Measurements from ENCODE around the gene SMYD3. TPM values are rescaled to one million over a fixed set of nuclear protein-coding genes. Genes with fewer than 3 reads are reported as not detected.
A peak's percentile ranks its signal among the peaks of the same experiment; 100 is the strongest.

Gene SMYD3
- polyA plus RNA-seq (2013, experiment 1 of 2) = 27.5 TPM
- 32.5 TPM for polyA plus RNA-seq (2013, experiment 2 of 2)

DNA sequence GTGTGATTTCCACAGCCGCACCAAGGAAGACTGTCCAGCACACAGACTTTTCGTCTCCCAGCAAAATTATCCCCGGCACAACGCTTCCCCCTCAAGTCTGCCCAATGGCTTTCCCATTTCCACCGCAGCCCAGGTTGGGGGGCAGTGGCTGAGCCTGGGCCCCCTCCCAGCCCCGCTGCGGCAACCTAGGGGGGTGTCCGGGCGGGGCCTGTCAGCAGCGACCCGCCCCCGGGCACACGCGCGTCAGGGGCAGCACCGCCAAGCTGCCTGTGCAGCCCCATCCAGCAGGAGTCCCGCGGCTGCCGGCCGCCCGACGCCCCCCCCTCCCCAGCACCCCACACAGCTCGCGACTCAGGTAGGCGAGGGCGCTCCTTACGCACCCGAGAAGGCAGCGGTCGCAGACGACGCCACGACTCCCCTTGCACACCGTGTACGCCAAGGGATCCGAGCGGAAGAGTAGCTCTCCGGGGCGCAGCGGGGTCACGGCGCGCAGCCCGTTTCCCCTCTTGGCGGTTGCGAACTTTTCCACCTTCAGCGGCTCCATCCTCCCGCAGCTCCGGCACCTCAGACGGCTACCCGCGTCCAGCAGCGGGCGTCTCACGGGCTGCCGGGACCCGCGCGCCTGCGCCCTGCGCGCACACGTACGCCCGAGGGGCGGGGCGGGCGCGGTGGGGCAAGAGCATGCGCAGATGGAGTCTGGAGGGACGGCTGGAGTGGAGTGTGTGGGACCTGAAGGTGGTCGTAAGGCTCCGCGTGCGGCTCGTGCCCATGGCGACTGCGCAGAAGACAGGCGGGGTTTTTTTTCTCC is at the start of gene SMYD3:
Gene SMYD3, minus strand, starts transcription at position 606 of the 808 bp plus-strand sequence.
- no peak within 1 kb of the TSS for H3K27ac ChIP-seq (ENCODE audit: low read length, poor library complexity, severe bottlenecking)
- peak within 1 kb of the TSS; percentile 80 for H3K9ac ChIP-seq (ENCODE audit: low read length)
- peak within 1 kb of the TSS; percentile 10 to 95 for H3K4ac ChIP-seq (ENCODE audit: low read depth in 1 of 2, low read length in 2 of 2)
- H2BK5ac ChIP-seq (ENCODE audit: low read depth, low read length, poor library complexity, severe bottlenecking) = no peak within 1 kb of the TSS
- no peak within 1 kb of the TSS for H2BK15ac ChIP-seq (ENCODE audit: low read depth, poor library complexity, severe bottlenecking)
- H4K8ac ChIP-seq (ENCODE audit: low read length) = peak within 1 kb of the TSS; percentile 66
- H3K27me3 ChIP-seq (ENCODE audit: control insufficient read depth in 1 of 2, insufficient read depth in 1 of 2, low read length in 2 of 2) = no peaks in the 10 kb centered on the region
- H2AK5ac ChIP-seq (ENCODE audit: low read length, severe bottlenecking) = no peak within 1 kb of the TSS
- no peaks in the 10 kb centered on the region for H3K9me3 ChIP-seq (ENCODE audit: control insufficient read depth, low read length)
- H2AFZ ChIP-seq (ENCODE audit: low read depth, low read length) = peak within 1 kb of the TSS; percentile 95
- no peaks in the 10 kb centered on the region for H3K36me3 ChIP-seq (ENCODE audit: control insufficient read depth in 1 of 2, insufficient read depth in 2 of 2, low read depth in 1 of 2, low read length in 2 of 2)
- no peak within 1 kb of the TSS for H4K91ac ChIP-seq (ENCODE audit: low read length)
- H3K14ac ChIP-seq (ENCODE audit: low read length in 2 of 2) = peak within 1 kb of the TSS in 1 of 2 experiments; percentile 100
- peak within 1 kb of the TSS; percentile 92 for H3K4me2 ChIP-seq (ENCODE audit: low read length, poor library complexity, severe bottlenecking)
- H3K4me1 ChIP-seq (ENCODE audit: control insufficient read depth, insufficient read depth, low read depth, low read length) = peaks cover 9% of the 10 kb centered on the region
- WGBS = 1% methylated on average over 44 of the region's 79 CpGs
- H2BK12ac ChIP-seq (ENCODE audit: low read length in 2 of 2) = peak within 1 kb of the TSS in 1 of 2 experiments; percentile 57
- H3K18ac ChIP-seq (ENCODE audit: low read depth in 1 of 2, low read length in 2 of 2) = peak within 1 kb of the TSS; percentile 10 to 99
- H3K79me1 ChIP-seq (replicated peaks; ENCODE audit: low read length, poor library complexity, severe bottlenecking) = peaks cover 21% of the 10 kb centered on the region
- H3K4me3 ChIP-seq (ENCODE audit: insufficient read depth in 1 of 2, low read depth in 1 of 2, low read length in 2 of 2) = peak within 1 kb of the TSS; percentile 91 to 96
- peak within 1 kb of the TSS; percentile 54 for H2BK120ac ChIP-seq (ENCODE audit: low read depth, low read length)
- peak; percentile 77 for DNase-seq
- H3K23ac ChIP-seq (ENCODE audit: low read length in 2 of 2) = peak within 1 kb of the TSS in 1 of 2 experiments; percentile 99

DNA sequence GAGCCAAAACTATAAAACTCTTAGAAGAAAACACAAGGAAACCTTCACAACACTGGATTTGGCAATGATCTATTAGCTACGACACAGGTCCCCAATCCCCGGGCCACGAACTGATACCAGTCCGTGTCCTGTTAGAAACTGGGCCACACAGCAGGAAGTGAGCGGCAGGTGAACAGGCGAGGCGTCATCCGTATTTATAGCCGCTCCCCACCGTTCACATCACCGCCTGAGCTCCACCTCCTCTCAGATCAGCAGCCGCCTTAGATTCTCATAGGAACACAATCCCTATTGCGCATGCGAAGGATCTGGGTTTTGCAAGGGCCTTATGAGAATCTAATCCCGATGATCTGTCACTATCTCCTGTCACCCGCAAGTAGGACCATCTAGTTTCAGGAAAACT is 47.1 kb upstream of the SMYD3 start:
- Histone ChIP-seq H3K36me3 (ENCODE audit: control insufficient read depth in 1 of 2, insufficient read depth in 2 of 2, low read depth in 1 of 2, low read length in 2 of 2) (peaks cover 46 to 86% of the 10 kb centered on the region in 2 experiments), H3K23ac (ENCODE audit: low read length in 2 of 2) (no peak overlapping the region), H3K4me1 (ENCODE audit: control insufficient read depth, insufficient read depth, low read depth, low read length) (no peaks in the 10 kb centered on the region), H3K4ac (ENCODE audit: low read depth in 1 of 2, low read length in 2 of 2) (no peak overlapping the region), H2BK12ac (ENCODE audit: low read length in 2 of 2) (no peak overlapping the region), H3K14ac (ENCODE audit: low read length in 2 of 2) (no peak overlapping the region), H2BK15ac (ENCODE audit: low read depth, poor library complexity, severe bottlenecking) (no peak overlapping the region), H3K4me2 (ENCODE audit: low read length, poor library complexity, severe bottlenecking) (no peak overlapping the region), H3K79me1 (replicated peaks; ENCODE audit: low read length, poor library complexity, severe bottlenecking) (peaks cover 34% of the 10 kb centered on the region), H3K27me3 (ENCODE audit: control insufficient read depth in 1 of 2, insufficient read depth in 1 of 2, low read length in 2 of 2) (no peaks in the 10 kb centered on the region), H3K9me3 (ENCODE audit: control insufficient read depth, low read length) (no peaks in the 10 kb centered on the region), H2AFZ (ENCODE audit: low read depth, low read length) (no peak overlapping the region), H4K91ac (ENCODE audit: low read length) (no peak overlapping the region), H3K27ac (ENCODE audit: low read length, poor library complexity, severe bottlenecking) (no peak overlapping the region), H2AK5ac (ENCODE audit: low read length, severe bottlenecking) (no peak overlapping the region), H3K9ac (ENCODE audit: low read length) (no peak overlapping the region), H3K4me3 (ENCODE audit: insufficient read depth in 1 of 2, low read depth in 1 of 2, low read length in 2 of 2) (no peak overlapping the region), H2BK120ac (ENCODE audit: low read depth, low read length) (no peak overlapping the region), H4K8ac (ENCODE audit: low read length) (no peak overlapping the region), H2BK5ac (ENCODE audit: low read depth, low read length, poor library complexity, severe bottlenecking) (no peak overlapping the region), H3K18ac (ENCODE audit: low read depth in 1 of 2, low read length in 2 of 2) (no peak overlapping the region)
- no peak for DNase-seq
- WGBS = 99% methylated on average over 15 of the region's 16 CpGs

DNA sequence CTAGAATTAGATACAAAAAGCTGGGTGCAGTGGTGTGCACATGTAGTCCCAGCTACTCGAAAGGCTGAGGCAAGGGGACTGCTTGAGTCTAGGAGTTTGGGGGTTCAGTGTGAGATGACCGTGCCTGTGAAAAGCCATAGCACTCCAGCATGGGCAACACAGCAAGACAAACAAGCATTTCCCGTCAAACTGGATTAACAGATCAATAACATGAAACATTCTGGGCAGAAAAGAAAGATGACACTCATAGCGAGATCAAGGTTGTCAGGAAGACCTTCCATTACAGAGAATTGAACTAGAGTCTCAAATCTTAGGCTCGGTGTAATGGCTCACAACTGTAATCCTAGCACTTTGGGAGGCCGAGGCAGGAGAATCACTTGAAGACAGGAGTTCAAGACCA is 45.0 kb upstream of the SMYD3 start:
- Histone ChIP-seq H2BK15ac (ENCODE audit: low read depth, poor library complexity, severe bottlenecking) (no peak overlapping the region), H2BK12ac (ENCODE audit: low read length in 2 of 2) (no peak overlapping the region), H3K27me3 (ENCODE audit: control insufficient read depth in 1 of 2, insufficient read depth in 1 of 2, low read length in 2 of 2) (no peaks in the 10 kb centered on the region), H3K27ac (ENCODE audit: low read length, poor library complexity, severe bottlenecking) (no peak overlapping the region), H3K9ac (ENCODE audit: low read length) (no peak overlapping the region), H3K36me3 (ENCODE audit: control insufficient read depth in 1 of 2, insufficient read depth in 2 of 2, low read depth in 1 of 2, low read length in 2 of 2) (peaks cover 42 to 91% of the 10 kb centered on the region in 2 experiments), H2AFZ (ENCODE audit: low read depth, low read length) (no peak overlapping the region), H3K4me2 (ENCODE audit: low read length, poor library complexity, severe bottlenecking) (no peak overlapping the region), H3K4me1 (ENCODE audit: control insufficient read depth, insufficient read depth, low read depth, low read length) (no peaks in the 10 kb centered on the region), H2BK120ac (ENCODE audit: low read depth, low read length) (no peak overlapping the region), H3K18ac (ENCODE audit: low read depth in 1 of 2, low read length in 2 of 2) (no peak overlapping the region), H3K4ac (ENCODE audit: low read depth in 1 of 2, low read length in 2 of 2) (no peak overlapping the region), H3K79me1 (replicated peaks; ENCODE audit: low read length, poor library complexity, severe bottlenecking) (peaks cover 30% of the 10 kb centered on the region), H3K9me3 (ENCODE audit: control insufficient read depth, low read length) (no peaks in the 10 kb centered on the region), H2AK5ac (ENCODE audit: low read length, severe bottlenecking) (no peak overlapping the region), H3K4me3 (ENCODE audit: insufficient read depth in 1 of 2, low read depth in 1 of 2, low read length in 2 of 2) (no peak overlapping the region), H3K23ac (ENCODE audit: low read length in 2 of 2) (no peak overlapping the region), H4K91ac (ENCODE audit: low read length) (no peak overlapping the region), H2BK5ac (ENCODE audit: low read depth, low read length, poor library complexity, severe bottlenecking) (no peak overlapping the region), H4K8ac (ENCODE audit: low read length) (no peak overlapping the region), H3K14ac (ENCODE audit: low read length in 2 of 2) (no peak overlapping the region)
- 95% methylated on average over 6 of the region's 6 CpGs for WGBS
- DNase-seq = no peak

DNA sequence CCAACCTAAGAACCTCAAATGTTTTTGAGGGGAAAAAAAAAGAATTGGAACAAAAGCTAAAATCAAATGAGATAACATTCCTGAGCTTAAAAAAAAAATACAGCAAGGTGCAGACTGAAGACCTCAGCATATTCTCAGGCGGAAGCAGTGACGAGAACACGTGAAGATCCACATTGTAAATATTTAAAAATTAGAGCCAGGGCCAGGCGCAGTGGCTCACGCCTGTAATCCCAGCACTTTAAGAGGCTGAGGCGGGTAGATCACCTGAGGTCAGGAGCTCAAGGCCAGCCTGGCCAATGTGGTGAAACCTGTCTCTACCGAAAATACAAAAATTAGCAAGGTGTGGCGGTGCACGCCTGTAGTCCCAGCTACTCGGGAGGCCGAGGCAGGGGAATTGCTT is 43.3 kb upstream of the SMYD3 start:
- Histone ChIP-seq H3K9ac (ENCODE audit: low read length) (no peak overlapping the region), H2AFZ (ENCODE audit: low read depth, low read length) (no peak overlapping the region), H3K9me3 (ENCODE audit: control insufficient read depth, low read length) (no peaks in the 10 kb centered on the region), H3K4ac (ENCODE audit: low read depth in 1 of 2, low read length in 2 of 2) (no peak overlapping the region), H3K27ac (ENCODE audit: low read length, poor library complexity, severe bottlenecking) (no peak overlapping the region), H4K8ac (ENCODE audit: low read length) (no peak overlapping the region), H3K23ac (ENCODE audit: low read length in 2 of 2) (no peak overlapping the region), H3K79me1 (replicated peaks; ENCODE audit: low read length, poor library complexity, severe bottlenecking) (peaks cover 28% of the 10 kb centered on the region), H2BK15ac (ENCODE audit: low read depth, poor library complexity, severe bottlenecking) (no peak overlapping the region), H2AK5ac (ENCODE audit: low read length, severe bottlenecking) (no peak overlapping the region), H4K91ac (ENCODE audit: low read length) (no peak overlapping the region), H3K27me3 (ENCODE audit: control insufficient read depth in 1 of 2, insufficient read depth in 1 of 2, low read length in 2 of 2) (no peaks in the 10 kb centered on the region), H3K4me3 (ENCODE audit: insufficient read depth in 1 of 2, low read depth in 1 of 2, low read length in 2 of 2) (no peak overlapping the region), H2BK5ac (ENCODE audit: low read depth, low read length, poor library complexity, severe bottlenecking) (no peak overlapping the region), H3K36me3 (ENCODE audit: control insufficient read depth in 1 of 2, insufficient read depth in 2 of 2, low read depth in 1 of 2, low read length in 2 of 2) (peaks cover 46 to 86% of the 10 kb centered on the region in 2 experiments), H3K18ac (ENCODE audit: low read depth in 1 of 2, low read length in 2 of 2) (no peak overlapping the region), H3K4me1 (ENCODE audit: control insufficient read depth, insufficient read depth, low read depth, low read length) (no peaks in the 10 kb centered on the region), H2BK12ac (ENCODE audit: low read length in 2 of 2) (no peak overlapping the region), H3K14ac (ENCODE audit: low read length in 2 of 2) (no peak overlapping the region), H2BK120ac (ENCODE audit: low read depth, low read length) (no peak overlapping the region), H3K4me2 (ENCODE audit: low read length, poor library complexity, severe bottlenecking) (no peak overlapping the region)
- 83% methylated on average over 11 of the region's 11 CpGs for WGBS
- no peak for DNase-seq
